Measurements from ENCODE around the gene ISL2. TPM values are rescaled to one million over a fixed set of nuclear protein-coding genes. Genes with fewer than 3 reads are reported as not detected.

ISL2 gene
- total RNA-seq, 1 experiment from 2014 or later = 0.15 TPM

DNA sequence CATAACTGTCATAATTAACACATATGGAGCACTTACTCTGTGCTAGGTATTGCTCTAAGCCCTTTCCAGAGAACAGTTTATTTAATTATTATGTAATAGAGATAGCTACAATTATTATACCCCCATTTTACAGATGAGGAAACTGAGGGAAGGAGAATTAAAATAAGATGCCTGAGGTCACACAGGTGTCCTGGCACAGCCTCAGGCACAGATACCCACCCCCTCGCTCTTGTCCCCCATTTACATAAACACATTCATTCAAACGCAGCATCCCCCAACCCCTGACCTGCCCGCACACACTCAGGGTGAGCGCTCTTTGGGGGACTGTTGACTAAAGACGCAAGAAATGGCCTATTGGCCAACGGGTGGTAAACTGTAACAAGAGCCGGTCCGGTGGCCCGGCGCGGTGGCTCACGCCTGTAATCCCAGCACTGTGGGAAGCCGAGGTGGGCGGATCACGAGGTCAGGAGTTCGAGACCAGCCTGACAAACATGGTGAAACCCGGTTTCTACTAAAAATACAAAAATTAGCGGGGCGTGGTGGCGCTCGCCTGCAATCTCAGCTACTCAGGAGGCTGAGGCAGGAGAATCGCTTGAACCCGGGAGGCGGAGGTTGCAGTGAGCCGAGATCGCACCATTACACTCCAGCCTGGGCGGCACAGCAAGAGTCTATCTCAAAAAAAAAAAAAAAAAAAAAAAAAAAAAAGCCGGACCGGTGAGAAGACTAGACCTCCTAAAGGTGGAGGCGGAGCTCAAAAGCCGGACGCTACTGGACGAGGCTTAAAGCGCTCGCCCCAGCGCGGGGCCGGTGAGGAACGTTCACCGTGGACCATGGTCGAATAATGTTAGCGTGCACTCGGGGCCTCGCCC is 1.9 kb upstream of the ISL2 start:
- H2AFZ ChIP-seq (ENCODE audit: low read length) = no peak overlapping the region

More for the DNA sequence above, 1.9 kb upstream of the ISL2 start:
- Histone ChIP-seq H3K27ac (ENCODE audit: insufficient read length, low read depth, low read length) (no peak overlapping the region), H2BK15ac (ENCODE audit: low read depth, low read length) (no peak overlapping the region), H3K23me2 (ENCODE audit: insufficient read length, low read depth, low read length, poor library complexity, severe bottlenecking) (peaks cover 14% of the 10 kb centered on the region), H3K79me2 (ENCODE audit: insufficient read depth, low read length) (no peaks in the 10 kb centered on the region), H2BK12ac (ENCODE audit: insufficient read length, low read depth, low read length) (no peak overlapping the region), H3K14ac (ENCODE audit: insufficient read depth, low read length) (no peak overlapping the region), H3K27me3 (ENCODE audit: insufficient read depth, low read length) (peaks cover 30% of the 10 kb centered on the region), H3K4me1 (ENCODE audit: insufficient read depth, low read length) (peaks cover 3% of the 10 kb centered on the region; the same call in 1 of the 2 replicates), H3K79me1 (ENCODE audit: insufficient read depth, low read depth, low read length, poor library complexity, severe bottlenecking) (no peaks in the 10 kb centered on the region), H2BK5ac (ENCODE audit: insufficient read length, low read length) (no peak overlapping the region), H3K4me2 (ENCODE audit: insufficient read depth, insufficient read length, low read length) (peak overlapping the region; percentile 92), H4K91ac (ENCODE audit: insufficient read length, low read depth, low read length) (no peak overlapping the region), H2BK20ac (ENCODE audit: low read depth, low read length, poor library complexity, severe bottlenecking) (no peak overlapping the region), H2AK5ac (ENCODE audit: insufficient read length, low read length) (no peak overlapping the region), H3T11ph (ENCODE audit: low read length) (no peak overlapping the region), H3K56ac (ENCODE audit: insufficient read length, low read depth, low read length) (no peak overlapping the region), H2BK120ac (ENCODE audit: low read depth, low read length, poor library complexity, severe bottlenecking) (no peak overlapping the region), H4K20me1 (ENCODE audit: control insufficient read depth, insufficient read depth, insufficient read length) (no peaks in the 10 kb centered on the region), H3K23ac (ENCODE audit: insufficient read length, low read depth, low read length) (no peak overlapping the region), H3K4ac (ENCODE audit: low read depth, low read length) (no peak overlapping the region), H3K9me3 (ENCODE audit: control insufficient read depth, low read depth, low read length) (no peaks in the 10 kb centered on the region), H3K18ac (ENCODE audit: insufficient read length, low read depth, low read length) (peak overlapping the region; percentile 35), H4K5ac (ENCODE audit: insufficient read length, low read depth, low read length) (no peak overlapping the region), H3K9ac (ENCODE audit: extremely low read depth, insufficient read length, low read length) (no peak overlapping the region), H4K8ac (replicated peaks; ENCODE audit: insufficient read length, low read depth, low read length) (no peak overlapping the region)
- H3K36me3 Mint-ChIP-seq (ENCODE audit: insufficient read depth in 1 of 3, low read depth in 3 of 3) = no peaks in the 10 kb centered on the region; a peak in 1 of 7 replicates
- H3K4me3 Mint-ChIP-seq = peak overlapping the region; percentile 65 to 84
- H3K27me3 Mint-ChIP-seq (ENCODE audit: low read depth) = peaks cover 77% of the 10 kb centered on the region
- no peak for DNase-seq
- no CpG with 5 or more reads among the region's 44 CpGs for WGBS (ENCODE audit: extremely low coverage, insufficient read length, low lambda C conversion rate)
- peaks cover 0 to 20% of the 10 kb centered on the region in 2 experiments; a peak in 3 of 5 replicates for H3K9me3 Mint-ChIP-seq
- peaks cover 31 to 43% of the 10 kb centered on the region in 2 experiments for H3K4me1 Mint-ChIP-seq
- no peak overlapping the region for H3K27ac Mint-ChIP-seq
- TF ChIP-seq, protein P1, sequence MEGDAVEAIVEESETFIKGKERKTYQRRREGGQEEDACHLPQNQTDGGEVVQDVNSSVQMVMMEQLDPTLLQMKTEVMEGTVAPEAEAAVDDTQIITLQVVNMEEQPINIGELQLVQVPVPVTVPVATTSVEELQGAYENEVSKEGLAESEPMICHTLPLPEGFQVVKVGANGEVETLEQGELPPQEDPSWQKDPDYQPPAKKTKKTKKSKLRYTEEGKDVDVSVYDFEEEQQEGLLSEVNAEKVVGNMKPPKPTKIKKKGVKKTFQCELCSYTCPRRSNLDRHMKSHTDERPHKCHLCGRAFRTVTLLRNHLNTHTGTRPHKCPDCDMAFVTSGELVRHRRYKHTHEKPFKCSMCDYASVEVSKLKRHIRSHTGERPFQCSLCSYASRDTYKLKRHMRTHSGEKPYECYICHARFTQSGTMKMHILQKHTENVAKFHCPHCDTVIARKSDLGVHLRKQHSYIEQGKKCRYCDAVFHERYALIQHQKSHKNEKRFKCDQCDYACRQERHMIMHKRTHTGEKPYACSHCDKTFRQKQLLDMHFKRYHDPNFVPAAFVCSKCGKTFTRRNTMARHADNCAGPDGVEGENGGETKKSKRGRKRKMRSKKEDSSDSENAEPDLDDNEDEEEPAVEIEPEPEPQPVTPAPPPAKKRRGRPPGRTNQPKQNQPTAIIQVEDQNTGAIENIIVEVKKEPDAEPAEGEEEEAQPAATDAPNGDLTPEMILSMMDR (conservative IDR thresholded peaks at IDR 0.05) = no peak

Data from H9 (cell line).